SKM-1 treated with dmso at 0.1 percent for 144 hours (cell line): Measurements from ENCODE around the gene CPAMD8.
"Not testable (repeated sequence)": the region's sequence is repeated elsewhere in the genome, so short reads cannot be mapped to it uniquely, and the experiment has no call there.

Source experiments
- DNase-seq: peaks from one replicate; lab custom pipeline; 2025; ENCODE audit not compliant: unreplicated experiment; lab: John Stamatoyannopoulos, UW

Gene CPAMD8

GRCh38 chr19:16949496-16950023, 77.0 kb downstream of the CPAMD8 start:
- no peak for DNase-seq

GRCh38 chr19:16946951-16947940, 79.4 kb downstream of the CPAMD8 start:
- DNase-seq, result no peak

GRCh38 chr19:16945762-16946465, 80.7 kb downstream of the CPAMD8 start:
- no peak for DNase-seq

GRCh38 chr19:16945364-16945714, 81.3 kb downstream of the CPAMD8 start:
- DNase-seq, result no peak

GRCh38 chr19:16944626-16945363, 81.8 kb downstream of the CPAMD8 start:
- DNase-seq, result no peak

- DNase-seq, result no peak
Measured at GRCh38 chr19:16943942-16944625, 82.5 kb downstream of the CPAMD8 start.

GRCh38 chr19:16943090-16943489, 83.5 kb downstream of the CPAMD8 start:
- not testable (repeated sequence) for DNase-seq

- no peak for DNase-seq
Measured at GRCh38 chr19:16942583-16942982, 84.0 kb downstream of the CPAMD8 start.

- DNase-seq, result no peak
Measured at GRCh38 chr19:16940626-16941025, 86.0 kb downstream of the CPAMD8 start.

- not testable (repeated sequence) for DNase-seq
Measured at GRCh38 chr19:16940063-16940462, 86.5 kb downstream of the CPAMD8 start.

GRCh38 chr19:16938211-16938610, 88.4 kb downstream of the CPAMD8 start:
- DNase-seq, result no peak

- DNase-seq, result not testable (repeated sequence)
Measured at GRCh38 chr19:16937796-16938195, 88.8 kb downstream of the CPAMD8 start.

GRCh38 chr19:16936901-16937300, 89.7 kb downstream of the CPAMD8 start:
- no peak for DNase-seq

- no peak for DNase-seq
Measured at GRCh38 chr19:16934489-16934888, 92.1 kb downstream of the CPAMD8 start.

GRCh38 chr19:16931306-16931705, 95.3 kb downstream of the CPAMD8 start:
- DNase-seq, result no peak

GRCh38 chr19:16930753-16931152, 95.9 kb downstream of the CPAMD8 start:
- DNase-seq, result no peak

GRCh38 chr19:16928916-16929315, 97.7 kb downstream of the CPAMD8 start:
- DNase-seq, result no peak

- no peak for DNase-seq
Measured at GRCh38 chr19:16928351-16928750, 98.3 kb downstream of the CPAMD8 start.

- DNase-seq, result no peak
Measured at GRCh38 chr19:16927883-16928282, 98.7 kb downstream of the CPAMD8 start.

- DNase-seq, result no peak
Measured at GRCh38 chr19:16922949-16923348, 103.7 kb downstream of the CPAMD8 start.

- no peak for DNase-seq
Measured at GRCh38 chr19:16922592-16922934, 104.0 kb downstream of the CPAMD8 start.
